ENCODE measurements around the gene COA6.
"Not testable (repeated sequence)": the region's sequence is repeated elsewhere in the genome, so short reads cannot be mapped to it uniquely, and the experiment has no call there.

Gene COA6

DNA sequence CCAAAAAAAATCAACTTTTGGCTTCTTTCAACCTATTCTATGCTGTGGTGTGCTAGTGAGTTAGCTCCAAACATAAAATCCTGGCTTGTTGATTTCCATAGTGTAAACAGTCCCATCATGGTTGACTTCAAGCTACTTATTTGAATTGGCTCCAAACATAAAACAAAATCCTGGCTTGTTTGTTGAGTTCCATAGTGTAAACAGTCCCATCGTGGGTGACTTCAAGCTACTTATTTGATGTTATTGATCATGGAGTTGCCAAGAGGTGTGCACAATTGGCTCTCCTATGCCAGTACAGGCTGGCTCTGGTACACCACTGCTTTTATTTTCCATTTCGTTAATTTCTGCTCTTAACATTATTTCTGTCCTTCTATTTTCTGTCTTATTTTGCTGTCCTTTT is 1.8 kb upstream of the COA6 start:
- no peak for DNase-seq

- no peak for DNase-seq
Measured at GRCh38 chr1:234372011-234372757, 1.1 kb upstream of the COA6 start.

GRCh38 chr1:234373959-234374254 is 651 bp downstream of the COA6 start:
- no peak for DNase-seq

- no peak for DNase-seq
Measured at GRCh38 chr1:234375672-234376071, 2.4 kb downstream of the COA6 start.

- DNase-seq = not testable (repeated sequence)
Measured at GRCh38 chr1:234379591-234380109, 6.4 kb downstream of the COA6 start.

DNA sequence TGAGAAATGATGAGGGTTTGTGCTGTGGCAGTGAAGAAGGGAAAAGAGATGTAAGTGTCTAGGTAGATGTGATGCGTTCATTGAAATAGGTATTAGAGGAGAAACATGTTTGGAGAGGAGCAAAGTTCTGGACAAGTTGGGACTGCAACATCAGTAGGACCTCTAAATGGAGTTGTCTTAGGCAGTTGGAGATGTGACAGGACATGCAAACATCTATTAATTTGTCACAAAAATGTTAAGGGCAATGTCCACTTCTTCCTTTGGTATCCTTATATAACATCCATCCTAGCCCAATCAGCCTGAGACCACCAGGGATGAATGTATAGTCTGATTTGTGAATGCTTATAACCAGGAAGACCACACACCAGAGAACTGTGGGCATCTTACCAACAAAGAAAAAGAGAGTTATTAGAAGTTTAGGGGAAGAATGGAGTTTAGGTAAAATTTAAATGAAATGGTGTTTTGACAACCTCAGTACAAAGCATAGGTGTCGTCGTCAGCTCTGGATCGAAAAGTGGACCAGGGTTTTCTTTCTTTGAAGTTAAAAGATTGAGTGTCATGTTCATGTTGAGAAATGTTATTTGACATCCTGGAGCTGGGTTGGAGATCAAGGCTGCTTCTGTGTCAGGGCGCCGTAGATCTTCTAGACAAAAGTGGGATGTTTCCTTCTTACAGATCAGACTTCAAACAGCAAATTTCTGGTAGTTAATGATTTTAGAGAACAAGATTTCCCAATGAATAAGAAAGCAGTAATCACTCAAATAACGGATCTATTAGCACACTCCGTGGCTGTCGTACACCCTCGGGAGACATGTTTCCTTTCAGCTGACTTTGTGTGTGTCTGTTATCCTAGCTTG is 8.7 kb downstream of the COA6 start:
- no peak for DNase-seq

DNA sequence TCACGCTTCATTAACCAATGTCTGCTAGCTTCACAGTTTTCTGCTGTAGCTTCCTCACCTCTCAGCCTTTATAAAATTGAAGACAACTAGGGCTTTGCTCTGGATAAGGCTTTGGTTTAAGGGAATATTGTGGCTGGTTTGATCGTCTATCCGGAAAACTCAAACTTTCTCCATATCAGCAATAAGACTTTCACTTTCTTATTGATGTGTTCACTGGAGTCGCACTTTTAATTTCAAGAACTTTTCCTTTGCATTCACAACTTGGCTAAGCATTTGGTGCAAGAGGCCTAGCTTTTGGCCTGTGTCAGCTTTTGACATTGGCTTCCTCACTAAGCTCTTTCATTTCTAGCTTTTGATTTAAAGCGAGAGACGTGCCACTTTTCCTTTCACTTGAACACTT is 12.9 kb downstream of the COA6 start:
- DNase-seq = no peak

GRCh38 chr1:234388094-234388493 is 14.8 kb downstream of the COA6 start:
- DNase-seq = no peak

DNA sequence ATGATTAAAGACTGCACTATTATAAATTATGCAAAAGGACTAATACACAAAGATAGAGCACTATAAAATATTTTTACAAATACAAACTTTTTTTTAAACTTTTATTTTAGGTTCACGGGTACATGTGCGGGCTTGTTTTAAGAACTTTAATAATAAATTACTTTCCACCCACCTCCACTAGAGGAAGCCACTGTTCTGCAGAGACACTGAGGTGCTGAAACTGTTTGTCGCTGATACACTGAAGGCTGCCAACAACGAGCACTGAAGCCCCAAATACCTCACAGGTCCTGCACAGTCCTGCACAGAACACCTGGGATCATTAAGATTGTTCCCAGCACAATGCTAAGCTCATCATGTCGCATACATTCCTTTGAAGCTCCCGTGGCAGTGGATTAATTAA is 19.9 kb downstream of the COA6 start:
- DNase-seq = no peak

- no peak for DNase-seq
Measured at GRCh38 chr1:234395297-234395696, 22.0 kb downstream of the COA6 start.

GRCh38 chr1:234396092-234396491 is 22.8 kb downstream of the COA6 start:
- no peak for DNase-seq

DNA sequence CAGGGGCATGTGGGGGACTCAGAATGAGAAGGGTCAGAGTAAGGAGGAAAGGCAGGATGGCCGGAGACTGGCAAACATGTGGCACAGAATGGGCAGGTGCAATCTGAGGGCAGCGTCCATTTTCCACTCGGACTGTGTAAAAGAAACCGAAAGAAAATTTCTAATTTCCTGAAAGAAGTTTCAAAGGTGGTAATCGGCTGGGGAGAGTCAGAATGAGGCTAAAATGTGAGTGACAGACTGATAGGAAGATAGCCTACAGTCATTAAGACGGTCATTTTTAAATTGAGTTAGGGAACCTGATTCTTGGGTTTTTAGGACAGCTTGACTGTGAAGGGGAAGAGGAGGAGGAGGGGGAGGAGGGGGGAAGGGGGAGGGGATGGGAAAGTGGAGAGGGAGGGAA is 23.6 kb downstream of the COA6 start:
- no peak for DNase-seq

GRCh38 chr1:234397732-234398131 is 24.5 kb downstream of the COA6 start:
- no peak for DNase-seq

GRCh38 chr1:234398849-234399381 is 25.7 kb downstream of the COA6 start:
- no peak for DNase-seq

- DNase-seq = not testable (repeated sequence)
Measured at GRCh38 chr1:234399515-234399914, 26.3 kb downstream of the COA6 start.

GRCh38 chr1:234400773-234401172 is 27.5 kb downstream of the COA6 start:
- DNase-seq = no peak

GRCh38 chr1:234401658-234402057 is 28.4 kb downstream of the COA6 start:
- no peak for DNase-seq

GRCh38 chr1:234402939-234403338 is 29.7 kb downstream of the COA6 start:
- DNase-seq = no peak

GRCh38 chr1:234405676-234406075 is 32.4 kb downstream of the COA6 start:
- DNase-seq = no peak

DNA sequence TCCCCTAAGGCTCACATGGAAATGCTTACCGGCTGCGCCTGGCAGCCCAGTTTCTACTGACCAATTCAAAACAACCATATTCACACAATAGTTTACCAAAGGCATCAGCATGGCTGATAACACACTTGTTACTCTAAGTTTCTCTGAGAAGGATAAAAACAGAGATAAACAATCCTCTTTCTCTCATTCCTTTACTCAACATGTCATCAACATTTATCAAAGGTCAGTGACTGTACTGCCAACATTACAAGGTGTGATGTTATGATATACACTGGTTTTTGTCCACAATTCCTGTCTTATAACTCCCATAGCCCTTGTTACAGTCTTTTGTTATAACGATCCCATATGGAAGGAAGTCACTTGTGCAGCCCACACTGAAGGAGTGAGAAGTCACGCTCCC is 33.6 kb downstream of the COA6 start:
- no peak for DNase-seq

GRCh38 chr1:234408757-234409156 is 35.5 kb downstream of the COA6 start:
- no peak for DNase-seq

- no peak for DNase-seq
Measured at GRCh38 chr1:234409328-234409727, 36.1 kb downstream of the COA6 start.

DNA sequence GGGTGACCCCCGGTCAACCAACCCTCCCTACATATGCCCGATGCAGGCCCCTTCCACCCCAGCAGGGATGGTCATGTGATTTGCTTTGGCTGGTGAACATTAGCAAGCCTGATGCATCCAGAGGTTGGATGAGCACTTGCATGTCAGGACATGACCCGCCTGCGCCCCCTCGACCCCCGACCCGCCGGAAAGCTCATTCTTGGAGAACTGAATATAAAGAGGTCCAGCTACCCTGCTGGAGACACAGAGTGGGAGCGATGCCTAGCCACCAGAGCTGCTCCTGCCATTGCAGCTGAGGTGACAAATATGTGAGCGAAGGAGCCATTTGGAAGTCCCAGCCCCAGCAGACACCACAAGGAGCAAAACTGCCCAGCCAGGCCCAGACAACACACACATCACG is 39.6 kb downstream of the COA6 start:
- DNase-seq = no peak

GRCh38 chr1:234413485-234413884 is 40.2 kb downstream of the COA6 start:
- DNase-seq = no peak
